GM18951 (cell line): ENCODE measurements around the gene CELF2.

Experiments used
- POLR2A ChIP-seq: IDR thresholded peaks from 4 replicates; pipeline ENCODE4 v1.6.1; 2011; ENCODE audit warnings: mild to moderate bottlenecking; ENCODE audit not compliant: insufficient read length, insufficient read depth; ENCODE audit errors: extremely low read depth
- in situ Hi-C: fragments of 300-500 bp; cut with MboI; formaldehyde crosslinking; loops from one replicate; pipeline ENCODE4 v1.12.0; 2022; ENCODE audit warnings: low sequenced_read_pairs, mixed read lengths, inconsistent platforms; ENCODE audit not compliant: unreplicated experiment

CELF2 gene

DNA sequence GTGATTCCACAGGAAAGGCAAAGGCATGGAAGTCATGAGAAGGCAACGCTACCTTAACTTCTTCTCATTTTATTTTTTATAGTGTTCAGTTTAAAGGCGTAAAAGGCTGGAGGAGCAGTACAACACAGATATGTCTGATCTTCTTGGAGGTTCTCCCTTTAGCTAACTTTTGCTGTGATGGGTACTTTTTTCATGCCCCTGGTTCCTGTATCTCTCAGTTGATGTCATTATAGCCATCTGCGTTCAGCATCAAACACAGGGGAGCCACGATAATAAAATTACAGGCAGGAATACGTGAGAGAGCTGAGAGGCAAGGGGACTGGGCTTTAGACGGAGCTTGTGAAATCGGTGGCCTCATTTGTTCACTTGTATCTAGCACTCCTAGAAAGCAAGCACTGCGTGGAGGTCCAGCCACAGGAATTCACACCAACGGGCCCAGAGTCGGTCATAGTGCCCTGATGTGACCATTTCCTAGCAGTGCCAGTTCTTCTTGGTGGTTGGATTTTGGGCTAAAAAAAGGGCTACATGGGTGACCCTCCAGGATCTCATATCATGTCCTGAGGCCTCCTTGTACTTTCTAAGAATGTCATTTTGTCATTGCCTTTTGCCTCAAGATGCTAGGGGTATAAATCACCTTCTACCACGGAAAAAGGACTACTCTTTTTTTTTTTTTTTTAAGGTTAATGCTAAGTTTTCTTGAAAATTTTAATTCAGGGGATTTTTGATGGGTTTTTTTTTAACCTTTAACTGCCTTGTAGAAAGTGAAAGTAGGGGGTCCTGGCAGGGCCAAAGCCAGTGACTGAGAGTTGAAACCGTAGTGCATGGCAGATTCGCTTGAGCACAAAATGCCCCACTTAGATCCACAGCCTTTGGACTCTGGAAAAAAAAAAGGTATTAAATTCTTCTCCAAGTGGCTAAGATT, 191.5 kb downstream of the CELF2 start:
- no peak for TF ChIP-seq POLR2A
- in situ Hi-C loops, result no loop called here

DNA sequence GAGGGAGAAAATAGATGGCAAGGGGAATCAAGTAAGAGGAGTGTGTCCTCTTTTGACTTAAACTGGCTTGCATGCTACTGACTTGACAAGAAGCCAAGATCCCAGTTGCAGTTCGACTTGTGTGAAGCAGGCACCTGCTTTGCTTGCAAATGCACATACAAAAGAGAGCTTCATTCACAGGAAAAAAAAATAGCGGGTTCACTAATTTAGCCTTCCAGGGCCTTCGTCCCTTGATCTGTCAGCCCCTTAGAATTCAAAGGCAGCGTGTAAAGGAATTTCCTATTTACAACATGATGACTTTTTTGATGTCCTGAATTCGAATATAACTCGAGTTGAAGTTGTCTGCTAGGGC, 192.1 kb downstream of the CELF2 start:
- TF ChIP-seq POLR2A, result no peak
- in situ Hi-C loops, result no loop called here

DNA sequence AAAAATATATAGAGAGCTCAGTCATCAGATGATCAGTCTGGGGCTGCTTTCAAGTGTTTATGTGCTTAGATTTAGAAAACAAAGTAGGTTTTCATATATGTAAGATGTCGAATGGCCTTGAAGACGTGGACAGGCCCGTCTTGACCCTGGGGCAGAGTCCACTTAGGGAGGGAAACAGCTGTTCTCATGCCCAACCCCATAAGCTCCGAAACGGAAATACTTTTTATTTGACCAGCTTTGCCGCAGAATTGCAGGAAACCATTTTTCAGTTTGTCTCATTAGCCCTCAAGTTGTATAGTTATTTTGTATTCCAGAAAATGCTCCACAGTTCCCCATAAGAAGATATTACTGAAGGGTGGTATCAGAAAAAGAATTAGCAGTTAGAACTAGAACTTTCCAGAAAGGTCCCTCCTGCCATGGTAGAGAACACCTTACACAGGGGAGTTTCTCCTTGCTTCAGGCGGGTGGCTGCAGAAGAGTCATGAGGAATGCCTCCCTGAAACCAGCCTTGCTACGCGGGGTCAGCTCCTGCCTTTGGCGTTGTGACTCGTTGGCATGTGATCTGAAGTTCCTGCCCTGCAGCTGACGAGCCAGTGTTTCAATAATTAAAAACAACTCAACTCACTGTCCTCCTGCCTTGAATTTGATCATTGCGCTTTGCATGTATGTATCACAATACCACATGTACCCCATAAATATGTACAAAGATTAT, 192.7 kb downstream of the CELF2 start:
- in situ Hi-C loops, result no loop called here
- no peak for TF ChIP-seq POLR2A

DNA sequence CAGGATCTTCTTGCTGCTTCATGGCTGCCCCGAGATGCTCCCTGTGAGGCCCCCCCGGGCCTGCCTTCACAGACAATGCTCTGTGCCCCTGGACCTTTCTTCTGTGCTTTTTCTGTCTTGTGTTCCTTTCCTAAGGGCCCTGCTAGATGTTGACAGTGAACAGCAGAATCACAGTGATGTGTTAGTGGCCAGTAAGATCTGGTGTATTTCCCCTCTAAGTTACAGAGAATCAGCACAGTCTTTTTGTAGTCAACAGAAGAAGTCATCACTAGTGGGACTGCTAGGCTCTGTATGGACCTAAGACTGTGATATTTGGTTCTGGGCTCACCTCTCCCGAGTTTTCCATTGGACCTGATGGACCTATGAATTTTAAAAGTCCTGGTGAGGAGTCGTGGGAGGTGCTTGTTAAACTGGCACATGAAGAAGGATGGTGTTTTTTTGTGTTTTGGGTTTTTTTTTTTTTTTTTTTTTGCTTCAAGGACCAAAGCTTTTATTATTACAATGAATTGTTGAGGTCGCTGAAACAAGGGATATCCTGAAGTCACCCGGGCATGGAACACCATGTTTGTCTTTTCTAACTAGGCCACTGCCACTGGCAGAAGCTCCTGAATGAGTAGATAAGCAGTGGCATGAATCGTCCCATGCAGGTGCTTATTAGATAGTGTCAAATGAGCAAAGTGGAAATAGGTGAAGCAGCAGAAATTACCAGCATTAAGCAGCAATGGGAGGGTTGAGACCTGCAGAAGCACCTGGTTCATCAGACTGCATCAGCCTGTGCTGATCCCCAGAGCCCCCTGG, 194.8 kb downstream of the CELF2 start:
- no peak for TF ChIP-seq POLR2A
- in situ Hi-C loops, result no loop called here

DNA sequence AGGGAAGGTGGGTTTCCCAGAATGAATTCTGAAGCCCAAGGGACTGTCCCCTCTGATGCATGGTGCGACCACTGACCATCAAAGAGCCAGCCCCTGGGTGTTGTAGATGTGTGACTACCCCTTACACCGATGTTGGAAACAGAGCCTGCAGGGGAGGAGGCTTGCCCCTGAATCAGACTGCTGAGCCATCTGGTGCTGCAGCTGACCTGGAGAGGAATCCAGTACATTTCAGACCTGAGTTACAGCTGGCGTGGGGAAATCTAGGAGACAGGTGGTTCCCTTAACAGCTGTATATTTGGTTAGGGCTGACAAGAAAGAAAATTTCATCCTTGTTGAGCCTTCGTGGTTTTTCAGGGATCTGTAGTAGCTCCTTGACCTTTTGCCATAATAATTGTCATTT, 195.5 kb downstream of the CELF2 start:
- TF ChIP-seq POLR2A, result no peak
- in situ Hi-C loops, result no loop called here

DNA sequence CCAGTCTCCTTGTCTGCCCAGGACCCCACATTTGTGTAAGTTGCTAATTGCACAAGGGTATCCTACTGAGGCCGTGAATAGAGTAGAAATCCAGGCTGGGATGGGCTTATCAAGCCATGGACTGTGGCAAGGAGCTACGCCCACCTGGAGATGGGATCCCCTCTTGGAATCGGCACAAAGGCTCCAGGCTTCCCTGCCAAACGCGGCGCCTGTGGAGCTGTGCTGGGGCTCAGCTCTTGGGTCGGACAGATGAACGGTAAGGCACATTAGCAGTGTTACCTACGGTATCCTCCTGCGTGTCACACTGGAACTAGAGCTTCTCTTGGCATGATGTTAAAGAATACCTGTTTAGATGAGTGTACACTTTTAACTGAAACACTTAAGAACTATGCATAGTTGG, 196.7 kb downstream of the CELF2 start:
- in situ Hi-C loops, result no loop called here
- no peak for TF ChIP-seq POLR2A

DNA sequence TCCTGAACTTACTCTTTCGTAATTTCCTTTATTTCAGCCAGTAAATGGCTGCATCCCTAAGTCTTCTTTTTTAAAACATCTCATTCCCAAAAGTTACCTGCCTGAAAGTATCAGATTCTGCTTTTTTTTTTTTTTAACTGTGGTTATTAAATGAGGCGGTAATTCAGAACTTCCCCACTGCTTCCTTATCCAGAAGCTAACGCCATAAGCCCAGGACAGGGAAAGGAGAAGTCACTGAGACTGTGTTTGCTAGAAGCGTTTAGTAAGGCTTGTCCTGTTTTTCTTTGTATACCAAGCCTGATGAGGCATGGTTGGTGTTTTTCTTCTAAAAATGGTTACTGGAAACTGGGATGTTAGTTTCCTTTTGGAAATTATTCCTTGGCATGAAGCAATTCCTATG, 197.8 kb downstream of the CELF2 start:
- TF ChIP-seq POLR2A, result no peak
- in situ Hi-C loops, result no loop called here

DNA sequence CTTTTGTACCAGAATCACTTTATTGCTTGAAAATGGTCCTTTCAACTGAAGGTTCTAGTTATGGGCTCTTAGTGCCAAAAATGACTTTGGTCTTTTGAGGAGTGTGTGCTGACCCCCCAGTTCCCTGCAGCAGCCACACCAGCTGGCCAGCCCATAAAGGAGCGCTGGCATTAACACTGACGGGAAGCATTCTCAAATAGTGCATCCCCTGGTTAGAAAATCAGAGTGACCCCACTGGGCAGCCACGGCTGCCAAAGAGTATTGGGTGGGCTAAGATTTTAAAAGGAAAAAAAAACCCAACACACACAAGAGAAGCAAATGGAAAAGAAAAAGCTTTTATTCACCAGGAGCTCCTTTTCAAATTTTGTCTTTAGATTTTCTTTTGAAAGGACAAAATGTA, 199.8 kb downstream of the CELF2 start:
- in situ Hi-C loops, result no loop called here

DNA sequence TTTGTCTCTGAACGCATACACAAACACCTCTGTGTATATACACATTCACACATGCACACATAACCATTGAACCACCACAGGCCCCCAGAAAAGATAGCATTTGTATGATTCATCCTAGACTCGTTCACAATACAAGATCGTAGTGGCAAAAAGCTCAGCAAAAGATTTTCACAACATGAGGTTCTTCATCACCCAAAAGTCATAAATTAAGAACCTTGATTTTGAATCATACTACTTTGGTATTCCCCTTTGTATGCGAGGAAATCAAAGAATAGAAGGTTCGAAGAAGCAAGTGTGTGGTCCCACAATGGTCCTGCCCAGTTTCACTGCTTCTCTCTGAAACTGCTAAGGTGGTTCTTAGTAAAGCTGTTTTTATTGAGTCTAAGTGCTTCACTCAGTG, 200.7 kb downstream of the CELF2 start:
- TF ChIP-seq POLR2A, result no peak
- in situ Hi-C loops, result no loop called here

More for the DNA sequence above, 199.8 kb downstream of the CELF2 start:
- TF ChIP-seq POLR2A, result no peak

DNA sequence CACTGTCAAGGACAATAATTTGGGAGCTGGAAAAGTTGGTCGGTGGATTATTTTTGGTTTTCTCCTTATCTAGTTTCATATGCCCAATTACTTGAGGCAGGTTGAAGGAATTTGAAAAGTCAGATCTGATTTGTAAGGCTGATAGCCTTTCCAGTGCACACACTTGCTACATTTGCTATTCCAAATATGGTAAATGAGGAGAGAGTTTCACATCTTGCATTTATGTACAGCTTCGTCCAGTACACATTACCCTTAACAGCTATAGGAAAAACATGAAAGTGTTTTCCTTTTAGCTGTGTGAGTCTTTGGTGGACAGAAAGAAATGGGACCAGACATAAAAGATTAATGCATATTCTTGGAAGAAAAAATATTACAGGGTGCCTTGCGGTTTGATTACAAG, 201.8 kb downstream of the CELF2 start:
- in situ Hi-C loops, result no loop called here
- TF ChIP-seq POLR2A, result no peak

DNA sequence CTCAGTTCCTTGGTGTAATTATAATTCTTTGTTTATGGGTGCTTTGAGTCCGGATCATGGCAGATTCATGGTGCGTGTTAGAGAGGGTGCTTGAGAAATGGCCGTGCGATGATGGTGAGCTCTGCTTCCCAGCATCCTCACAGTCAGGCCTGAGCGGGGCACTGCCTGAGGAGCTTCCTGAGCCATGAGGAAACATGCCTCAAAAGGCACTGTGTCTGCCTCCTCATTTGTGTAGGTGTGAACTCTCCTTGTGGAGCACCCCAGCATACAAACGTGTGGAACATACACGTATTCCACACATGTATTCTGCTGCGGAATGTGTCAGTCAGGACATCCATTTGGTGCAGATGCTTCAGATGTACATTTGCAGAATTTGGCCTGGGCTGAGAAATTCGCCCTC, 205.4 kb downstream of the CELF2 start:
- in situ Hi-C loops, result no loop called here

DNA sequence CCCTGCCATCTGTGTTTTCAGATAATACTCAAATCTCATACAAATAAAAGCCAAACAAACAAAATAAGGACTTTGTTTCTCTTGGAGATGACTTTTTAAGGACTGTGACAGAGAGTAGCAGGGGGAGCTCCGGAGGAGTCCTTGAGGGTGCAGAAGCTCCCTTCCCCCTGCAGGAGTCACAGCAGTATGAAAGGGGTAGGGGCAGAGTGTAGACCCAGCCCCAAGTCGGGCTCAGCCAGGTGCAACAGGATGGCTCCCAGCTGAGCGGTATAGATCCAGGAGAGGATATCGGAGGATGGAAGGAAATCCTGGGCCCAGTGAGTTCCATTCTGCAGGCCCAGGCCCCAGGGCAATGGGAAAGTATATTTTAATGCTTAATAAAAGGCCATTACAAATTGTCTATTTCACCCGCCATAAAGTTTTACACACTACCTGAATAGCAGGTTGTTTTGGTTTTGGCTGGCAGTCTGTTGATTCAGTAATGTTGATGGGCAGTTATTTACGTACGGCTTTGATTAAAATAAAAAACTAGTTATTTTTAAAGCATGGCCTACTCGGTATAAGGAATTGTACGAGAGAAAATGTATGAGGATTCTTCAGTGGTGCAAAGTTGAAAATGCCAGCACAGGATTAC, 206.0 kb downstream of the CELF2 start:
- in situ Hi-C loops, result no loop called here
- no peak for TF ChIP-seq POLR2A

More for the DNA sequence above, 205.4 kb downstream of the CELF2 start:
- TF ChIP-seq POLR2A, result no peak

DNA sequence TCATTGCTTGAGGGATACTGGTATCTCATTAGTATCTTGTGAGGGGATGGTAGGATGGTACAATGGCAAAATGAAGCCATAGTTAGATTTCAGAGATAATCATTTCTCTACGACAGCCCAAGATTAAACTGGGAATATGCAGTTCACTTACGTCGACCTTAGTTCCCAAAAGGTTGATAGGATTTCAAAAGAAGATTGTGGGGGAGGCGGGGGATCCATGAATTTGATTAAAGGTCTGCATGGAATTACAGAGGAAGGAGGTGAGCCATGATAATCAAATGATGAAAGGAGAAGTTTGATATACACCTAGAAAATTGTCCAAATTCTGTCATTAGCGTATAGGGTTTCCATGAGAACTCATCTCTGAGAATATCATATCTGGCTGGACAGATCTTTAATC, 206.6 kb downstream of the CELF2 start:
- no peak for TF ChIP-seq POLR2A
- in situ Hi-C loops, result no loop called here
